Esophagus squamous epithelium (tissue), 4 donors: ENCODE data around the gene ALG5.

Source experiments
- POLR2A ChIP-seq, 4 donors: fragments of 450-650 bp; IDR thresholded peaks; one replicate each; pipeline ENCODE4 v1.6.1; 2017; ENCODE audit warnings: antibody characterized with exemption in 4 of 4, mild to moderate bottlenecking in 4 of 4, moderate library complexity in 3 of 4
- TF ChIP-seq, protein P1 (sequence below), 6 experiments: fragments of 450-650 bp in 4 of 6; fragments of 200-600 bp in 2 of 6; sonication (generic) in 2 of 6; IDR thresholded peaks; one replicate each; pipeline ENCODE4 v1.5.1; 2016 to 2019; ENCODE audit warnings: antibody characterized with exemption in 6 of 6, mild to moderate bottlenecking in 4 of 6, moderate library complexity in 4 of 6

DNA sequence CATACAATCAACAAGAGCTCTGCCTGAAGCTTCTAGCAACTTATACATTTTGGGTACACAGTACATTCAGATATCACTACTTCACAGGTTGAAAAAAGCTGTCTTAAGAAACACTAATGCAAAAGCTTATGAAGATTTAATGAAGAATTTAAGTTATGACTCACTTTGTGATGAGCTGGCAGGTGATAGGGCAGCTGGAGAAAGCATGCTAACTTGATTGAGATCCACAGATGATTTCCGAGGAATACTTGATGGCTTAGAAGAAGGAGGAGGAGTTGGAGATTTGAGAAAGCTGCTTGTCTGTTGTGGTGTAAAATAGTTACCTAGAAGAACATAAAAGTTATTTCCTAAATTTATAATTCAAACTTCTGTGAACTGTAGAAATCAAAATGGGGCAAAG is 24.7 kb upstream of the ALG5 start:
- TF ChIP-seq, protein P1, sequence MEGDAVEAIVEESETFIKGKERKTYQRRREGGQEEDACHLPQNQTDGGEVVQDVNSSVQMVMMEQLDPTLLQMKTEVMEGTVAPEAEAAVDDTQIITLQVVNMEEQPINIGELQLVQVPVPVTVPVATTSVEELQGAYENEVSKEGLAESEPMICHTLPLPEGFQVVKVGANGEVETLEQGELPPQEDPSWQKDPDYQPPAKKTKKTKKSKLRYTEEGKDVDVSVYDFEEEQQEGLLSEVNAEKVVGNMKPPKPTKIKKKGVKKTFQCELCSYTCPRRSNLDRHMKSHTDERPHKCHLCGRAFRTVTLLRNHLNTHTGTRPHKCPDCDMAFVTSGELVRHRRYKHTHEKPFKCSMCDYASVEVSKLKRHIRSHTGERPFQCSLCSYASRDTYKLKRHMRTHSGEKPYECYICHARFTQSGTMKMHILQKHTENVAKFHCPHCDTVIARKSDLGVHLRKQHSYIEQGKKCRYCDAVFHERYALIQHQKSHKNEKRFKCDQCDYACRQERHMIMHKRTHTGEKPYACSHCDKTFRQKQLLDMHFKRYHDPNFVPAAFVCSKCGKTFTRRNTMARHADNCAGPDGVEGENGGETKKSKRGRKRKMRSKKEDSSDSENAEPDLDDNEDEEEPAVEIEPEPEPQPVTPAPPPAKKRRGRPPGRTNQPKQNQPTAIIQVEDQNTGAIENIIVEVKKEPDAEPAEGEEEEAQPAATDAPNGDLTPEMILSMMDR (IDR thresholded peaks at IDR 0.05) = no peak
- no peak for TF ChIP-seq POLR2A (IDR thresholded peaks at IDR 0.05)
